ENCODE measurements around the gene BMX. TPM values are rescaled to one million over a fixed set of nuclear protein-coding genes. Genes with fewer than 3 reads are reported as not detected.

Gene BMX
- total and polyA plus RNA-seq, 10 of the 15 experiments (the other 5 are each of a cell fraction or from before 2014, with no cell fraction given), result not detected

GRCh38 chrX:15594371-15594770 lies 93.8 kb downstream of the BMX start:
- Histone ChIP-seq H3K79me2 (ENCODE audit: control insufficient read depth, insufficient read depth, low read length) (no peaks in the 10 kb centered on the region), H3K4me2 (ENCODE audit: control insufficient read depth, insufficient read depth) (no peak overlapping the region), H3K9ac (ENCODE audit: control insufficient read depth, insufficient read depth, low read length) (no peak overlapping the region), H4K20me1 (ENCODE audit: control insufficient read depth, insufficient read depth) (no peaks in the 10 kb centered on the region), H3K27ac (ENCODE audit: control insufficient read depth, insufficient read depth) (no peak overlapping the region), H2AFZ (ENCODE audit: control insufficient read depth, low read depth, low read length) (no peak overlapping the region), H3K4me1 (ENCODE audit: control insufficient read depth, insufficient read depth, low read length) (no peaks in the 10 kb centered on the region), H3K9me3 (replicated peaks; ENCODE audit: control insufficient read depth, insufficient read depth, low read length) (no peaks in the 10 kb centered on the region), H3K4me3 (no peak overlapping the region), H3K27me3 (replicated peaks in 1 of 2; ENCODE audit: control insufficient read depth in 2 of 2, insufficient read depth in 2 of 2, low read length in 1 of 2) (no peaks in the 10 kb centered on the region), H3K36me3 (ENCODE audit: control insufficient read depth in 2 of 2, insufficient read depth in 2 of 2, low read length in 1 of 2) (no peaks in the 10 kb centered on the region)
- TF ChIP-seq, protein P1, sequence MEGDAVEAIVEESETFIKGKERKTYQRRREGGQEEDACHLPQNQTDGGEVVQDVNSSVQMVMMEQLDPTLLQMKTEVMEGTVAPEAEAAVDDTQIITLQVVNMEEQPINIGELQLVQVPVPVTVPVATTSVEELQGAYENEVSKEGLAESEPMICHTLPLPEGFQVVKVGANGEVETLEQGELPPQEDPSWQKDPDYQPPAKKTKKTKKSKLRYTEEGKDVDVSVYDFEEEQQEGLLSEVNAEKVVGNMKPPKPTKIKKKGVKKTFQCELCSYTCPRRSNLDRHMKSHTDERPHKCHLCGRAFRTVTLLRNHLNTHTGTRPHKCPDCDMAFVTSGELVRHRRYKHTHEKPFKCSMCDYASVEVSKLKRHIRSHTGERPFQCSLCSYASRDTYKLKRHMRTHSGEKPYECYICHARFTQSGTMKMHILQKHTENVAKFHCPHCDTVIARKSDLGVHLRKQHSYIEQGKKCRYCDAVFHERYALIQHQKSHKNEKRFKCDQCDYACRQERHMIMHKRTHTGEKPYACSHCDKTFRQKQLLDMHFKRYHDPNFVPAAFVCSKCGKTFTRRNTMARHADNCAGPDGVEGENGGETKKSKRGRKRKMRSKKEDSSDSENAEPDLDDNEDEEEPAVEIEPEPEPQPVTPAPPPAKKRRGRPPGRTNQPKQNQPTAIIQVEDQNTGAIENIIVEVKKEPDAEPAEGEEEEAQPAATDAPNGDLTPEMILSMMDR (IDR thresholded peaks at IDR 0.05 in 2 of 3, conservative IDR thresholded peaks at IDR 0.05 in 1 of 3; ENCODE audit: control insufficient read depth in 2 of 3, extremely low read depth in 1 of 3, insufficient read depth in 1 of 3, low read depth in 3 of 3, low read length in 3 of 3), result peak in 2 of 3 experiments; percentile 5 to 15; a peak in 1 of 6 replicates
- TF ChIP-seq ZSCAN29 (IDR thresholded peaks at IDR 0.05), result no peak
- ChIA-PET CTCF (no interaction called here), RAD21 (ENCODE audit: unreplicated experiment) (no interaction called here), SMC1A (ENCODE audit: uncharacterized antibody, unreplicated experiment) (no interaction called here), POLR2A (no interaction called here)
- FAIRE-seq (no peak), DNase-seq (ENCODE audit: low read depth, low spot score) (no peak), ATAC-seq (no peak)
- WGBS (ENCODE audit: insufficient coverage, insufficient replicate concordance, low lambda C conversion rate, missing lambda C conversion rate), result 17% methylated on average over 2 of the region's 2 CpGs
- intact Hi-C loops (cut with micrococcal nuclease; ENCODE audit: unreplicated experiment) (no loop called here), in situ Hi-C loops (cut with MboI) (no loop called here)
- no TSS peak for BruUV-seq (replicated peaks)

- H3K9me3 ChIP-seq (replicated peaks; ENCODE audit: control insufficient read depth, insufficient read depth, low read length), result no peaks in the 10 kb centered on the region
- H2AFZ ChIP-seq (ENCODE audit: control insufficient read depth, low read depth, low read length), result no peak overlapping the region
- no peaks in the 10 kb centered on the region for H4K20me1 ChIP-seq (ENCODE audit: control insufficient read depth, insufficient read depth)
- H3K4me3 ChIP-seq, result no peak overlapping the region
- H3K79me2 ChIP-seq (ENCODE audit: control insufficient read depth, insufficient read depth, low read length), result no peaks in the 10 kb centered on the region
- ChIA-PET SMC1A (ENCODE audit: uncharacterized antibody, unreplicated experiment) (no interaction called here), RAD21 (ENCODE audit: unreplicated experiment) (no interaction called here), POLR2A (interaction anchor here (0.6 kb wide), 1 partner anchor 73 kb away, joined by 5 read pairs; no protein-coding TSS in a partner anchor), CTCF (interaction anchor here (1.4 kb wide), 1 partner anchor 33 kb away, joined by 3 read pairs; no protein-coding TSS in a partner anchor)
- no peak overlapping the region for H3K27ac ChIP-seq (ENCODE audit: control insufficient read depth, insufficient read depth)
- DNase-seq (ENCODE audit: low read depth, low spot score) (no peak), FAIRE-seq (no peak), ATAC-seq (no peak)
- no peaks in the 10 kb centered on the region for H3K4me1 ChIP-seq (ENCODE audit: control insufficient read depth, insufficient read depth, low read length)
- H3K27me3 ChIP-seq (replicated peaks in 1 of 2; ENCODE audit: control insufficient read depth in 2 of 2, insufficient read depth in 2 of 2, low read length in 1 of 2), result no peaks in the 10 kb centered on the region; a peak in 1 of 4 replicates
- intact Hi-C loops (cut with micrococcal nuclease; ENCODE audit: unreplicated experiment) (no loop called here), in situ Hi-C loops (cut with MboI) (no loop called here)
- no peak overlapping the region for H3K4me2 ChIP-seq (ENCODE audit: control insufficient read depth, insufficient read depth)
- H3K36me3 ChIP-seq (ENCODE audit: control insufficient read depth in 2 of 2, insufficient read depth in 2 of 2, low read length in 1 of 2), result no peaks in the 10 kb centered on the region
- WGBS (ENCODE audit: insufficient coverage, insufficient replicate concordance, low lambda C conversion rate, missing lambda C conversion rate), result 21% methylated on average over 3 of the region's 3 CpGs
- BruUV-seq (replicated peaks), result no TSS peak
- H3K9ac ChIP-seq (ENCODE audit: control insufficient read depth, insufficient read depth, low read length), result no peak overlapping the region
- TF ChIP-seq CHD2 (IDR thresholded peaks at IDR 0.05; ENCODE audit: borderline replicate concordance, low read depth, low read length) (no peak), IKZF2 (IDR thresholded peaks at IDR 0.05) (no peak), CHD1 (IDR thresholded peaks at IDR 0.05; ENCODE audit: low read depth, low read length) (no peak), CBX3 (IDR thresholded peaks at IDR 0.05; ENCODE audit: borderline replicate concordance, low read depth) (no peak), ZNF687 (IDR thresholded peaks at IDR 0.05) (no peak), ZNF24 (IDR thresholded peaks at IDR 0.05) (no peak), YBX1 (IDR thresholded peaks at IDR 0.05) (no peak), EED (IDR thresholded peaks at IDR 0.05; ENCODE audit: low read depth) (no peak), FOXK2 (IDR thresholded peaks at IDR 0.05) (no peak), MTA2 (IDR thresholded peaks at IDR 0.05; ENCODE audit: low read depth) (no peak)
Observed at GRCh38 chrX:15598026-15598425, 97.4 kb downstream of the BMX start.
